HEK293 (cell line): ENCODE measurements around the gene KIDINS220.

Experiments
- CTCF ChIA-PET: fragments of 350-600 bp; formaldehyde crosslinking; extraction: SDS; loops from one replicate; lab custom pipeline; 2021; ENCODE audit warnings: antibody characterized with exemption; lab: Yijun Ruan, JAX
- POLR2A ChIA-PET: fragments of 300-600 bp; formaldehyde crosslinking; extraction: SDS; loops from one replicate; lab custom pipeline; 2020; ENCODE audit warnings: antibody characterized with exemption, inconsistent platforms; lab: Yijun Ruan, JAX
- H3K27ac ChIP-seq: fragments of 200-500 bp; sonication (Bioruptor generic); 2 replicates; pipeline ENCODE4 v1.5.1; 2014; ENCODE audit warnings: low read depth, low read length, control low read depth, inconsistent platforms; ENCODE audit errors: extremely low read depth
- H3K36me3 ChIP-seq, 2 experiments: fragments of 200-500 bp in 1 of 2; sonication (Bioruptor generic) in 1 of 2; 1 replicate in 1 of 2; 2 replicates in 1 of 2; pipeline ENCODE4 v1.5.1; 2014 to 2017; ENCODE audit warnings: inconsistent platforms in 2 of 2, low read length in 2 of 2; ENCODE audit not compliant: control insufficient read depth in 2 of 2, insufficient read depth in 1 of 2
- H3K4me1 ChIP-seq: fragments of 200-500 bp; sonication (Bioruptor generic); 2 replicates; pipeline ENCODE4 v1.5.1; 2014; ENCODE audit warnings: mild to moderate bottlenecking, low read length, inconsistent platforms; ENCODE audit not compliant: control insufficient read depth, insufficient read depth
- H3K4me3 ChIP-seq: 2 replicates; pipeline ENCODE4 v1.5.1; 2011; ENCODE audit warnings: low read depth, mild to moderate bottlenecking, control low read depth, low read length, moderate library complexity
- H3K9me3 ChIP-seq: fragments of 200-500 bp; sonication (Bioruptor generic); 2 replicates; pipeline ENCODE4 v1.5.1; 2014; ENCODE audit warnings: low read depth, low read length, inconsistent platforms; ENCODE audit not compliant: control insufficient read depth, insufficient read depth
- ELK4 ChIP-seq: IDR thresholded peaks from 2 replicates; pipeline ENCODE4 v1.6.1; 2011; ENCODE audit warnings: mild to moderate bottlenecking, low read depth, low read length, borderline replicate concordance
- HOXC10 ChIP-seq: sonication (generic); formaldehyde crosslinking; IDR thresholded peaks from 2 replicates; pipeline ENCODE4 v1.8.1; 2023; ENCODE audit warnings: mild to moderate bottlenecking, missing genetic modification reagents
- IKZF3 ChIP-seq: fragments of 450-650 bp; IDR thresholded peaks from 2 replicates; pipeline ENCODE4 v1.5.0; 2018; ENCODE audit warnings: missing biosample characterization, mild to moderate bottlenecking, missing genetic modification characterization, moderate library complexity
- MZF1 ChIP-seq: fragments of 450-650 bp; formaldehyde crosslinking; IDR thresholded peaks from 2 replicates; pipeline ENCODE4 v1.5.1; 2017; ENCODE audit warnings: missing biosample characterization, missing genetic modification characterization, borderline replicate concordance
- SP7 ChIP-seq: fragments of 450-650 bp; formaldehyde crosslinking; IDR thresholded peaks from 2 replicates; pipeline ENCODE4 v1.5.1; 2016; ENCODE audit warnings: missing biosample characterization, missing genetic modification characterization
- YY1 ChIP-seq: fragments of 450-650 bp; formaldehyde crosslinking; IDR thresholded peaks from 2 replicates; pipeline ENCODE4 v1.5.1; 2018; ENCODE audit warnings: missing biosample characterization, missing genetic modification characterization
- ZBTB11 ChIP-seq: fragments of 450-650 bp; formaldehyde crosslinking; conservative IDR thresholded peaks from 2 replicates; pipeline ENCODE4 v1.5.1; 2016; ENCODE audit warnings: low read depth, missing biosample characterization, missing genetic modification characterization
- ZBTB17 ChIP-seq: fragments of 450-650 bp; formaldehyde crosslinking; IDR thresholded peaks from 2 replicates; pipeline ENCODE4 v1.5.1; 2016; ENCODE audit warnings: missing biosample characterization, missing genetic modification characterization
- ZFP37 ChIP-seq: fragments of 450-650 bp; formaldehyde crosslinking; IDR thresholded peaks from 2 replicates; pipeline ENCODE4 v1.5.1; 2016; ENCODE audit warnings: missing biosample characterization, missing genetic modification characterization
- ZFP41 ChIP-seq: fragments of 450-650 bp; formaldehyde crosslinking; IDR thresholded peaks from 2 replicates; pipeline ENCODE4 v1.5.1; 2016; ENCODE audit warnings: missing biosample characterization, missing genetic modification characterization, borderline replicate concordance
- ZNF10 ChIP-seq: fragments of 450-650 bp; formaldehyde crosslinking; IDR thresholded peaks from 2 replicates; pipeline ENCODE4 v1.5.1; 2017; ENCODE audit warnings: missing biosample characterization, missing genetic modification characterization
- ZNF157 ChIP-seq: fragments of 450-650 bp; formaldehyde crosslinking; IDR thresholded peaks from 2 replicates; pipeline ENCODE4 v1.5.1; 2016; ENCODE audit warnings: missing biosample characterization, missing genetic modification characterization
- ZNF175 ChIP-seq: fragments of 450-650 bp; formaldehyde crosslinking; IDR thresholded peaks from 2 replicates; pipeline ENCODE4 v1.5.1; 2016; ENCODE audit warnings: missing biosample characterization, missing genetic modification characterization
- ZNF214 ChIP-seq: fragments of 450-650 bp; formaldehyde crosslinking; IDR thresholded peaks from 2 replicates; pipeline ENCODE4 v1.5.1; 2017; ENCODE audit warnings: missing biosample characterization, mild to moderate bottlenecking, missing genetic modification characterization, borderline replicate concordance
- ZNF274 ChIP-seq, 2 experiments: fragments of 200-500 bp in 1 of 2; fragments of 450-650 bp in 1 of 2; sonication (Bioruptor generic) in 1 of 2; formaldehyde crosslinking in 1 of 2; IDR thresholded peaks; 2 replicates each; pipeline versions ENCODE4 v1.5.1 to v1.6.1; 2014 to 2016; ENCODE audit warnings: borderline replicate concordance in 1 of 2, inconsistent platforms in 1 of 2, low read length in 1 of 2, missing biosample characterization in 1 of 2, missing genetic modification characterization in 1 of 2
- ZNF311 ChIP-seq: fragments of 450-650 bp; formaldehyde crosslinking; IDR thresholded peaks from 2 replicates; pipeline ENCODE4 v1.5.1; 2017; ENCODE audit warnings: missing biosample characterization, missing genetic modification characterization, borderline replicate concordance
- ZNF354C ChIP-seq: fragments of 450-650 bp; formaldehyde crosslinking; IDR thresholded peaks from 2 replicates; pipeline ENCODE4 v1.5.1; 2016; ENCODE audit warnings: missing biosample characterization, missing genetic modification characterization, low read depth, borderline replicate concordance
- ZNF404 ChIP-seq: fragments of 450-650 bp; formaldehyde crosslinking; IDR thresholded peaks from 2 replicates; pipeline ENCODE4 v1.5.1; 2017; ENCODE audit warnings: missing biosample characterization, missing genetic modification characterization
- ZNF560 ChIP-seq: fragments of 450-650 bp; formaldehyde crosslinking; IDR thresholded peaks from 2 replicates; pipeline ENCODE4 v1.5.1; 2017; ENCODE audit warnings: missing biosample characterization, missing genetic modification characterization, borderline replicate concordance
- ZNF571 ChIP-seq: fragments of 450-650 bp; formaldehyde crosslinking; IDR thresholded peaks from 2 replicates; pipeline ENCODE4 v1.5.0; 2017; ENCODE audit warnings: missing biosample characterization, missing genetic modification characterization
- ZNF585B ChIP-seq: fragments of 450-650 bp; formaldehyde crosslinking; IDR thresholded peaks from 2 replicates; pipeline ENCODE4 v1.5.1; 2016; ENCODE audit warnings: missing biosample characterization, missing genetic modification characterization
- ZNF596 ChIP-seq: fragments of 450-650 bp; IDR thresholded peaks from 2 replicates; pipeline ENCODE4 v1.5.0; 2018; ENCODE audit warnings: missing biosample characterization, mild to moderate bottlenecking, missing genetic modification characterization, moderate library complexity
- ZNF664 ChIP-seq: fragments of 450-650 bp; formaldehyde crosslinking; IDR thresholded peaks from 2 replicates; pipeline ENCODE4 v1.5.1; 2016; ENCODE audit warnings: missing biosample characterization, missing genetic modification characterization
- ZNF76 ChIP-seq: fragments of 450-650 bp; formaldehyde crosslinking; IDR thresholded peaks from 2 replicates; pipeline ENCODE4; 2016; ENCODE audit warnings: low read depth, missing biosample characterization, missing genetic modification characterization, borderline replicate concordance
- ZNF785 ChIP-seq: fragments of 450-650 bp; formaldehyde crosslinking; IDR thresholded peaks from 2 replicates; pipeline ENCODE4 v1.5.1; 2016; ENCODE audit warnings: missing biosample characterization, missing genetic modification characterization
- TF ChIP-seq, protein P1 (sequence below): fragments of 450-650 bp; formaldehyde crosslinking; IDR thresholded peaks from 2 replicates; pipeline ENCODE4 v1.5.1; 2017; ENCODE audit warnings: missing biosample characterization, missing genetic modification characterization
- TF ChIP-seq, protein P2 (sequence below): fragments of 450-650 bp; formaldehyde crosslinking; IDR thresholded peaks from 2 replicates; pipeline ENCODE4 v1.5.1; 2016; ENCODE audit warnings: missing biosample characterization, missing genetic modification characterization
- TF ChIP-seq, protein P3 (sequence below): fragments of 450-650 bp; formaldehyde crosslinking; IDR thresholded peaks from 2 replicates; pipeline ENCODE4 v1.5.1; 2017; ENCODE audit warnings: missing biosample characterization, missing genetic modification characterization

KIDINS220 gene

GRCh38 chr2:8858910-8859309 is 21.5 kb upstream of the KIDINS220 start:
- Histone ChIP-seq H3K4me3 (no peak overlapping the region), H3K27ac (no peak overlapping the region), H3K36me3 (peaks cover 0 to 19% of the 10 kb centered on the region in 2 experiments; a peak in 1 of 3 replicates), H3K4me1 (0 out of 2 replicates have a peak, but pooled peaks cover 5% of the 10 kb centered on the region), H3K9me3 (no peaks in the 10 kb centered on the region)
- CTCF ChIA-PET: no interaction called here
- POLR2A ChIA-PET: no interaction called here
- no peak for TF ChIP-seq ZNF311 (tag by site-specific recombination)
- no peak for TF ChIP-seq ZNF571 (tag by site-specific recombination)
- no peak for TF ChIP-seq ZFP37 (tag by site-specific recombination)
- no peak for TF ChIP-seq IKZF3 (tag by site-specific recombination)
- TF ChIP-seq, protein P1, sequence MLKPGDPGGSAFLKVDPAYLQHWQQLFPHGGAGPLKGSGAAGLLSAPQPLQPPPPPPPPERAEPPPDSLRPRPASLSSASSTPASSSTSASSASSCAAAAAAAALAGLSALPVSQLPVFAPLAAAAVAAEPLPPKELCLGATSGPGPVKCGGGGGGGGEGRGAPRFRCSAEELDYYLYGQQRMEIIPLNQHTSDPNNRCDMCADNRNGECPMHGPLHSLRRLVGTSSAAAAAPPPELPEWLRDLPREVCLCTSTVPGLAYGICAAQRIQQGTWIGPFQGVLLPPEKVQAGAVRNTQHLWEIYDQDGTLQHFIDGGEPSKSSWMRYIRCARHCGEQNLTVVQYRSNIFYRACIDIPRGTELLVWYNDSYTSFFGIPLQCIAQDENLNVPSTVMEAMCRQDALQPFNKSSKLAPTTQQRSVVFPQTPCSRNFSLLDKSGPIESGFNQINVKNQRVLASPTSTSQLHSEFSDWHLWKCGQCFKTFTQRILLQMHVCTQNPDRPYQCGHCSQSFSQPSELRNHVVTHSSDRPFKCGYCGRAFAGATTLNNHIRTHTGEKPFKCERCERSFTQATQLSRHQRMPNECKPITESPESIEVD (tag by site-specific recombination): no peak
- TF ChIP-seq ZNF785: no peak
- TF ChIP-seq ZNF596 (tag by site-specific recombination): no peak
- TF ChIP-seq, protein P2, sequence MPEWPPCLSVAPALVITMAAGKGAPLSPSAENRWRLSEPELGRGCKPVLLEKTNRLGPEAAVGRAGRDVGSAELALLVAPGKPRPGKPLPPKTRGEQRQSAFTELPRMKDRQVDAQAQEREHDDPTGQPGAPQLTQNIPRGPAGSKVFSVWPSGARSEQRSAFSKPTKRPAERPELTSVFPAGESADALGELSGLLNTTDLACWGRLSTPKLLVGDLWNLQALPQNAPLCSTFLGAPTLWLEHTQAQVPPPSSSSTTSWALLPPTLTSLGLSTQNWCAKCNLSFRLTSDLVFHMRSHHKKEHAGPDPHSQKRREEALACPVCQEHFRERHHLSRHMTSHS: no peak
- TF ChIP-seq ZNF585B (tag by site-specific recombination): no peak
- no peak for TF ChIP-seq MZF1 (tag by site-specific recombination)
- no peak for TF ChIP-seq ZNF354C

GRCh38 chr2:8858264-8858663 is 20.9 kb upstream of the KIDINS220 start:
- Histone ChIP-seq H3K4me3 (no peak overlapping the region), H3K4me1 (0 out of 2 replicates have a peak, but pooled peaks cover 5% of the 10 kb centered on the region), H3K36me3 (peaks cover 0 to 16% of the 10 kb centered on the region in 2 experiments; a peak in 1 of 3 replicates), H3K9me3 (no peaks in the 10 kb centered on the region), H3K27ac (no peak overlapping the region)
- POLR2A ChIA-PET: no interaction called here
- CTCF ChIA-PET: no interaction called here
- no peak for TF ChIP-seq HOXC10 (CRISPR knock-in tag)
- no peak for TF ChIP-seq ZBTB17
- TF ChIP-seq ZNF10 (tag by site-specific recombination): no peak
- no peak for TF ChIP-seq ZBTB11 (tag by site-specific recombination)
- TF ChIP-seq ELK4: no peak
- TF ChIP-seq ZNF664 (tag by site-specific recombination): no peak
- TF ChIP-seq SP7 (tag by site-specific recombination): no peak
- TF ChIP-seq ZNF157 (tag by site-specific recombination): no peak
- no peak for TF ChIP-seq YY1 (tag by site-specific recombination)
- TF ChIP-seq, protein P3, sequence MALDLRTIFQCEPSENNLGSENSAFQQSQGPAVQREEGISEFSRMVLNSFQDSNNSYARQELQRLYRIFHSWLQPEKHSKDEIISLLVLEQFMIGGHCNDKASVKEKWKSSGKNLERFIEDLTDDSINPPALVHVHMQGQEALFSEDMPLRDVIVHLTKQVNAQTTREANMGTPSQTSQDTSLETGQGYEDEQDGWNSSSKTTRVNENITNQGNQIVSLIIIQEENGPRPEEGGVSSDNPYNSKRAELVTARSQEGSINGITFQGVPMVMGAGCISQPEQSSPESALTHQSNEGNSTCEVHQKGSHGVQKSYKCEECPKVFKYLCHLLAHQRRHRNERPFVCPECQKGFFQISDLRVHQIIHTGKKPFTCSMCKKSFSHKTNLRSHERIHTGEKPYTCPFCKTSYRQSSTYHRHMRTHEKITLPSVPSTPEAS (tag by site-specific recombination): no peak
- TF ChIP-seq ZNF76: no peak
- TF ChIP-seq ZNF175 (tag by site-specific recombination): no peak
- TF ChIP-seq ZNF214: no peak
- TF ChIP-seq ZNF560 (tag by site-specific recombination): no peak
- TF ChIP-seq ZNF404 (tag by site-specific recombination): no peak
- no peak for TF ChIP-seq ZNF274 (IDR thresholded peaks at IDR 0.05; ENCODE audit: low read length)
- no peak for TF ChIP-seq ZNF274 (tag by site-specific recombination; IDR thresholded peaks at IDR 0.05; ENCODE audit: borderline replicate concordance)
- no peak for TF ChIP-seq ZFP41
